A673 (cell line): Measurements from ENCODE around the gene NUDCD3. TPM values are rescaled to one million over a fixed set of nuclear protein-coding genes. Genes with fewer than 3 reads are reported as not detected.

Experiments used
- BruUV-seq: library from RNA; stranded (reverse); fragments of 400-500 nt; replicated peaks from 2 replicates; lab custom pipeline; 2021; lab: Mats Ljungman, UMichigan
- CTCF ChIA-PET: fragments of 300-600 bp; sonication (Branson Sonifier 250); formaldehyde crosslinking; loops from one replicate; lab custom pipeline; 2022; ENCODE audit warnings: antibody characterized with exemption; lab: Charles Lee
- POLR2A ChIA-PET: fragments of 300-600 bp; sonication (Branson Sonifier 250); formaldehyde crosslinking; loops from one replicate; lab custom pipeline; 2022; ENCODE audit warnings: antibody characterized with exemption; ENCODE audit not compliant: low non-redundant PET; lab: Charles Lee
- DNase-seq: peaks from one replicate; pipeline ENCODE4 v3.0.0-alpha.2; 2015; ENCODE audit warnings: low spot score
- H3K27ac ChIP-seq: fragments of 200-600 bp; sonication (generic); 2 replicates; pipeline ENCODE4 v1.5.1; 2016; ENCODE audit warnings: mixed run types, low read depth, mild to moderate bottlenecking, mixed read lengths, antibody characterized with exemption, low read length; ENCODE audit not compliant: poor library complexity, severe bottlenecking
- H3K27me3 ChIP-seq: fragments of 200-600 bp; sonication (generic); replicated peaks from 2 replicates; pipeline ENCODE4 v1.6.1; 2017; ENCODE audit warnings: mixed run types, low read depth, mild to moderate bottlenecking, mixed read lengths, antibody characterized with exemption, low read length; ENCODE audit not compliant: insufficient read depth, poor library complexity
- H3K36me3 ChIP-seq: fragments of 200-600 bp; sonication (generic); 2 replicates; pipeline ENCODE4 v1.6.1; 2016; ENCODE audit warnings: mixed run types, mild to moderate bottlenecking, mixed read lengths, antibody characterized with exemption, low read length; ENCODE audit not compliant: insufficient read depth, poor library complexity, severe bottlenecking
- H3K4me1 ChIP-seq: fragments of 200-600 bp; sonication (generic); 2 replicates; pipeline ENCODE4 v1.6.1; 2017; ENCODE audit warnings: mixed run types, mild to moderate bottlenecking, mixed read lengths, antibody characterized with exemption, low read length; ENCODE audit not compliant: insufficient read depth, poor library complexity, severe bottlenecking
- H3K4me3 ChIP-seq: fragments of 200-600 bp; sonication (generic); 2 replicates; pipeline ENCODE4 v1.5.1; 2016; ENCODE audit warnings: low read depth, mixed run types, mild to moderate bottlenecking, mixed read lengths, low read length; ENCODE audit not compliant: poor library complexity, severe bottlenecking
- H3K9me3 ChIP-seq: fragments of 200-600 bp; sonication (generic); 2 replicates; pipeline ENCODE4 v1.6.1; 2016; ENCODE audit warnings: mixed run types, low read depth, mild to moderate bottlenecking, mixed read lengths, antibody characterized with exemption, low read length; ENCODE audit not compliant: poor library complexity, severe bottlenecking
- EZH2 ChIP-seq: fragments of 200-600 bp; sonication (generic); IDR thresholded peaks from 2 replicates; pipeline ENCODE4 v1.6.1; 2017; ENCODE audit warnings: borderline replicate concordance, low read depth, mild to moderate bottlenecking, mixed read lengths, antibody characterized with exemption, low read length; ENCODE audit not compliant: poor library complexity, severe bottlenecking
- intact Hi-C: fragments of 100-400 bp; cut with micrococcal nuclease; formaldehyde crosslinking; loops from one replicate; pipeline ENCODE4 v1.10.0; 2022; ENCODE audit not compliant: unreplicated experiment
- total RNA-seq: library from RNA; stranded (reverse); gene quantifications from 2 replicates; pipeline ENCODE4 v1.2.3, GENCODE V29; 2021
- TF ChIP-seq, protein P1 (sequence below): fragments of 300-800, 200-600 bp; sonication (generic); conservative IDR thresholded peaks from 2 replicates; pipeline ENCODE4 v1.5.1; 2017; ENCODE audit warnings: low read depth, mild to moderate bottlenecking, antibody characterized with exemption, low read length, moderate library complexity, mixed read lengths

NUDCD3 gene
- total RNA-seq, 1 experiment from 2014 or later = 119 TPM

DNA sequence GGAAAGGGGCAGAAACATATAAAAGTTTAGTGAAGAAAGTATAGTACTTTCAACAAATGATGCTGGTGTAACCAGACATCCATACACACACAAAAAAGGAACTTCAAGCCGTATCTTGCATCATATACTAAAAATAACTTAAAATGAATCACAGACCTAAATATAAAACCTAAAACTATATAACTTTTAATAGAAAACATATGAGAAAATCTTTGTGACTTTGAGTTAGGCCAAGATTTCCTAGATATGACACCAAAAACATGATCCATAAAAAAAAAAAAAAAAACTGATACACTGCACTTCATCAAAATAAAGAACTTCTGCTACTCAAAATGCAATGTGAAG, 40.9 kb downstream of the NUDCD3 start:
- Histone ChIP-seq H3K36me3 (no peaks in the 10 kb centered on the region), H3K4me3 (no peak overlapping the region), H3K27ac (no peak overlapping the region), H3K9me3 (no peaks in the 10 kb centered on the region), H3K4me1 (no peaks in the 10 kb centered on the region), H3K27me3 (no peaks in the 10 kb centered on the region)
- no TSS peak for BruUV-seq
- TF ChIP-seq, protein P1, sequence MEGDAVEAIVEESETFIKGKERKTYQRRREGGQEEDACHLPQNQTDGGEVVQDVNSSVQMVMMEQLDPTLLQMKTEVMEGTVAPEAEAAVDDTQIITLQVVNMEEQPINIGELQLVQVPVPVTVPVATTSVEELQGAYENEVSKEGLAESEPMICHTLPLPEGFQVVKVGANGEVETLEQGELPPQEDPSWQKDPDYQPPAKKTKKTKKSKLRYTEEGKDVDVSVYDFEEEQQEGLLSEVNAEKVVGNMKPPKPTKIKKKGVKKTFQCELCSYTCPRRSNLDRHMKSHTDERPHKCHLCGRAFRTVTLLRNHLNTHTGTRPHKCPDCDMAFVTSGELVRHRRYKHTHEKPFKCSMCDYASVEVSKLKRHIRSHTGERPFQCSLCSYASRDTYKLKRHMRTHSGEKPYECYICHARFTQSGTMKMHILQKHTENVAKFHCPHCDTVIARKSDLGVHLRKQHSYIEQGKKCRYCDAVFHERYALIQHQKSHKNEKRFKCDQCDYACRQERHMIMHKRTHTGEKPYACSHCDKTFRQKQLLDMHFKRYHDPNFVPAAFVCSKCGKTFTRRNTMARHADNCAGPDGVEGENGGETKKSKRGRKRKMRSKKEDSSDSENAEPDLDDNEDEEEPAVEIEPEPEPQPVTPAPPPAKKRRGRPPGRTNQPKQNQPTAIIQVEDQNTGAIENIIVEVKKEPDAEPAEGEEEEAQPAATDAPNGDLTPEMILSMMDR = no peak
- no peak for TF ChIP-seq EZH2
- intact Hi-C loops = no loop called here
- ChIA-PET CTCF (no interaction called here), POLR2A (no interaction called here)
- no peak for DNase-seq

- no peak overlapping the region for H3K4me3 ChIP-seq
- DNase-seq = no peak
- H3K9me3 ChIP-seq = no peaks in the 10 kb centered on the region
- TF ChIP-seq, protein P1 = no peak
- TF ChIP-seq EZH2 = no peak
- no TSS peak for BruUV-seq
- no peaks in the 10 kb centered on the region for H3K36me3 ChIP-seq
- no peaks in the 10 kb centered on the region for H3K27me3 ChIP-seq
- H3K27ac ChIP-seq = no peak overlapping the region
- no peaks in the 10 kb centered on the region for H3K4me1 ChIP-seq
- POLR2A ChIA-PET = no interaction called here
- intact Hi-C loops = no loop called here
- CTCF ChIA-PET = no interaction called here
Measured at GRCh38 chr7:44448922-44449583, 41.4 kb downstream of the NUDCD3 start.

- POLR2A ChIA-PET = no interaction called here
Measured at GRCh38 chr7:44447874-44448425, 42.5 kb downstream of the NUDCD3 start.

More at GRCh38 chr7:44447874-44448425, 42.5 kb downstream of the NUDCD3 start:
- no peak for DNase-seq
- TF ChIP-seq EZH2 = no peak
- TF ChIP-seq, protein P1 = no peak
- no peaks in the 10 kb centered on the region for H3K4me1 ChIP-seq
- no peaks in the 10 kb centered on the region for H3K27me3 ChIP-seq
- H3K27ac ChIP-seq = no peak overlapping the region
- H3K9me3 ChIP-seq = no peaks in the 10 kb centered on the region
- BruUV-seq = no TSS peak
- H3K4me3 ChIP-seq = no peak overlapping the region
- no peaks in the 10 kb centered on the region for H3K36me3 ChIP-seq
- intact Hi-C loops = no loop called here
- CTCF ChIA-PET = no interaction called here
